Measurements from ENCODE around the gene FES.

GRCh38 chr15:90883526-90883975 lies 753 bp upstream of the FES start:
- no peak for TF ChIP-seq POLR2AphosphoS5 (IDR thresholded peaks at IDR 0.05; ENCODE audit: low read depth, low read length)
- TF ChIP-seq TAF1 (IDR thresholded peaks at IDR 0.05; ENCODE audit: borderline replicate concordance, insufficient read depth, low read length): no peak
- no peak for TF ChIP-seq REST (IDR thresholded peaks at IDR 0.05; ENCODE audit: insufficient read depth in 1 of 2, low read depth in 2 of 2, low read length in 2 of 2)
- no peak for TF ChIP-seq SIN3A (IDR thresholded peaks at IDR 0.05; ENCODE audit: borderline replicate concordance, insufficient read depth, low read length)
